KMS-11 (cell line): ENCODE results near the gene ABCB6.

ENCODE experiments used
- H2AFZ ChIP-seq: fragments of 200-600 bp; sonication (generic); 2 replicates; pipeline ENCODE4 v1.6.1; 2016; ENCODE audit warnings: antibody characterized with exemption, mixed run types, low read depth
- H3K27ac ChIP-seq: fragments of 200-600 bp; sonication (generic); 2 replicates; pipeline ENCODE4 v1.6.1; 2016; ENCODE audit warnings: mild to moderate bottlenecking, mixed run types
- H3K27me3 ChIP-seq: fragments of 200-600 bp; sonication (generic); 2 replicates; pipeline ENCODE4 v1.6.1; 2017; ENCODE audit warnings: mild to moderate bottlenecking, low read depth, mixed run types, moderate library complexity; ENCODE audit not compliant: insufficient read depth
- H3K36me3 ChIP-seq: fragments of 200-600 bp; sonication (generic); 2 replicates; pipeline ENCODE4 v1.6.1; 2017; ENCODE audit warnings: mild to moderate bottlenecking, mixed run types; ENCODE audit not compliant: insufficient read depth
- H3K4me1 ChIP-seq: fragments of 200-600 bp; sonication (generic); 2 replicates; pipeline ENCODE4 v1.6.1; 2016; ENCODE audit warnings: mild to moderate bottlenecking, low read depth, mixed run types; ENCODE audit not compliant: poor library complexity, severe bottlenecking
- H3K4me2 ChIP-seq: fragments of 200-600 bp; sonication (generic); 2 replicates; pipeline ENCODE4 v1.7.0; 2016; ENCODE audit warnings: mild to moderate bottlenecking, mixed run types
- H3K4me3 ChIP-seq: fragments of 200-600 bp; sonication (generic); IDR thresholded peaks from 2 replicates; pipeline ENCODE4 v1.6.1; 2017; ENCODE audit warnings: low read depth, low read length, mixed read lengths; ENCODE audit not compliant: insufficient read depth
- H3K79me2 ChIP-seq: fragments of 200-600 bp; sonication (generic); 2 replicates; pipeline ENCODE4 v1.6.1; 2016; ENCODE audit warnings: low read depth, mixed run types; ENCODE audit not compliant: insufficient read depth
- H3K9ac ChIP-seq: fragments of 200-600 bp; sonication (generic); 2 replicates; pipeline ENCODE4 v1.6.1; 2016; ENCODE audit warnings: mild to moderate bottlenecking, mixed run types
- H4K20me1 ChIP-seq: fragments of 200-600 bp; sonication (generic); 2 replicates; pipeline ENCODE4 v1.6.1; 2016; ENCODE audit warnings: mild to moderate bottlenecking, mixed run types; ENCODE audit not compliant: insufficient read depth
- CTCF ChIP-seq: fragments of 200-600 bp; sonication (generic); conservative IDR thresholded peaks from 2 replicates; pipeline ENCODE4 v1.6.1; 2017; ENCODE audit warnings: low read depth, mild to moderate bottlenecking, antibody characterized with exemption, low read length, moderate library complexity, mixed read lengths

Gene ABCB6

GRCh38 chr2:219169930-219170654, 48.7 kb downstream of the ABCB6 start, which contains the start of gene SLC23A3:
Gene SLC23A3, minus strand, starts transcription at chr2:219170029. Its CDS starts 45 bp downstream, at chr2:219169984.
- Histone ChIP-seq H3K4me2 (no peak within 1 kb of the TSS), H3K27ac (no peak within 1 kb of the TSS), H3K4me3 (no peak within 1 kb of the TSS), H3K9ac (no peak within 1 kb of the TSS), H3K79me2 (no peaks in the 10 kb centered on the region), H3K36me3 (no peaks in the 10 kb centered on the region), H3K4me1 (peaks cover 12% of the 10 kb centered on the region), H3K27me3 (no peaks in the 10 kb centered on the region), H2AFZ (0 out of 2 replicates have a peak within 1 kb of the TSS, but pooled peaks have one; percentile 16), H4K20me1 (no peaks in the 10 kb centered on the region)
- TF ChIP-seq CTCF: no peak

GRCh38 chr2:219168932-219169331, 49.8 kb downstream of the ABCB6 start:
- H3K9ac ChIP-seq: no peak overlapping the region
- no peaks in the 10 kb centered on the region for H3K36me3 ChIP-seq
- H3K27me3 ChIP-seq: no peaks in the 10 kb centered on the region
- no peak overlapping the region for H3K4me2 ChIP-seq
- no peak for TF ChIP-seq CTCF
- peaks cover 11% of the 10 kb centered on the region for H3K4me1 ChIP-seq
- H4K20me1 ChIP-seq: no peaks in the 10 kb centered on the region
- H2AFZ ChIP-seq: 0 out of 2 replicates have a peak overlapping the region, but pooled peaks have one; percentile 16
- H3K27ac ChIP-seq: no peak overlapping the region
- H3K4me3 ChIP-seq: no peak overlapping the region
- H3K79me2 ChIP-seq: no peaks in the 10 kb centered on the region

- Histone ChIP-seq H3K4me1 (peaks cover 11% of the 10 kb centered on the region), H2AFZ (0 out of 2 replicates have a peak overlapping the region, but pooled peaks have one; percentile 16), H3K27ac (no peak overlapping the region), H3K36me3 (no peaks in the 10 kb centered on the region), H4K20me1 (no peaks in the 10 kb centered on the region), H3K27me3 (no peaks in the 10 kb centered on the region; the same call in 1 of the 2 replicates), H3K9ac (no peak overlapping the region), H3K4me2 (no peak overlapping the region), H3K4me3 (no peak overlapping the region), H3K79me2 (no peaks in the 10 kb centered on the region)
- TF ChIP-seq CTCF: no peak
These were observed 50.2 kb downstream of the ABCB6 start for GRCh38 chr2:219168526-219168925.

- Histone ChIP-seq H3K27me3 (no peaks in the 10 kb centered on the region; the same call in 1 of the 2 replicates), H4K20me1 (no peaks in the 10 kb centered on the region), H3K79me2 (no peaks in the 10 kb centered on the region), H3K4me3 (no peak overlapping the region), H3K4me2 (no peak overlapping the region), H3K9ac (no peak overlapping the region), H3K27ac (no peak overlapping the region), H2AFZ (0 out of 2 replicates have a peak overlapping the region, but pooled peaks have one; percentile 16), H3K4me1 (peaks cover 11% of the 10 kb centered on the region), H3K36me3 (no peaks in the 10 kb centered on the region)
- TF ChIP-seq CTCF: no peak
These were observed 50.8 kb downstream of the ABCB6 start for GRCh38 chr2:219167997-219168396.
